Vagina (tissue), 2 donors: ENCODE results near the gene VAMP1. TPM values are rescaled to one million over a fixed set of nuclear protein-coding genes. Genes with fewer than 3 reads are reported as not detected.

ENCODE experiments used
- DNase-seq, 2 donors: peaks; one replicate each; pipeline ENCODE4 v3.0.0-alpha.2; 2017; ENCODE audit errors: extremely low spot score in 2 of 2
- H3K27ac ChIP-seq: fragments of 200-600 bp; sonication (generic); one replicate; pipeline ENCODE4 v1.5.1; 2019
- H3K27me3 ChIP-seq: fragments of 200-600 bp; sonication (generic); one replicate; pipeline ENCODE4 v1.5.1; 2019
- H3K36me3 ChIP-seq, 2 donors: fragments of 200-600 bp; sonication (generic); one replicate each; pipeline ENCODE4 v1.5.1; 2017 to 2019
- H3K4me1 ChIP-seq: fragments of 200-600 bp; sonication (generic); one replicate; pipeline ENCODE4 v1.5.1; 2019
- H3K4me3 ChIP-seq, 2 donors: fragments of 200-600 bp; sonication (generic); 1 replicate in 1 of 2; 2 replicates in 1 of 2; pipeline ENCODE4 v1.5.1; 2016 to 2019
- H3K9me3 ChIP-seq: fragments of 200-600 bp; sonication (generic); one replicate; pipeline ENCODE4 v1.5.1; 2019
- CTCF ChIP-seq, 3 experiments: fragments of 450-650 bp in 2 of 3; fragments of 200-600 bp in 1 of 3; sonication (generic) in 1 of 3; IDR thresholded peaks; one replicate each; pipeline ENCODE4 v1.5.1; 2017 to 2019; ENCODE audit warnings: antibody characterized with exemption in 3 of 3, mild to moderate bottlenecking in 2 of 3, moderate library complexity in 2 of 3
- POLR2A ChIP-seq, 2 donors: fragments of 450-650 bp; IDR thresholded peaks; one replicate each; pipeline ENCODE4 v1.6.1; 2017; ENCODE audit warnings: antibody characterized with exemption in 2 of 2, mild to moderate bottlenecking in 2 of 2, moderate library complexity in 2 of 2
- POLR2AphosphoS5 ChIP-seq, 2 donors: sonication (generic); formaldehyde crosslinking; IDR thresholded peaks; one replicate each; pipeline ENCODE4 v1.9.0; 2017; ENCODE audit warnings: antibody characterized with exemption in 2 of 2, mild to moderate bottlenecking in 2 of 2, low read depth in 1 of 2; ENCODE audit not compliant: insufficient read depth in 1 of 2
- intact Hi-C: fragments of 100-400 bp; cut with DNase I; formaldehyde crosslinking; loops from one replicate; pipeline ENCODE4 v1.15.1; 2023
- total RNA-seq: library from RNA; depleted of rRNA; stranded (reverse); fragments of >200 nt; gene quantifications from one replicate; pipeline ENCODE4 v1.2.3, GENCODE V29; 2016

Gene VAMP1
- total RNA-seq, 1 donor from 2014 or later: 12.5 TPM

GRCh38 chr12:6443361-6443983 lies 27.0 kb downstream of the VAMP1 start:
- Histone ChIP-seq H3K4me1 (no peaks in the 10 kb centered on the region), H3K9me3 (no peaks in the 10 kb centered on the region), H3K27me3 (no peaks in the 10 kb centered on the region), H3K36me3 (no peaks in the 10 kb centered on the region), H3K4me3 (no peak overlapping the region), H3K27ac (no peak overlapping the region)
- TF ChIP-seq CTCF (IDR thresholded peaks at IDR 0.05) (no peak), POLR2AphosphoS5 (IDR thresholded peaks at IDR 0.05; ENCODE audit: insufficient read depth in 1 of 2, low read depth in 1 of 2) (no peak), POLR2A (IDR thresholded peaks at IDR 0.05) (no peak)
- intact Hi-C loops: no loop called here
- no peak for DNase-seq

GRCh38 chr12:6442836-6443235 lies 27.6 kb downstream of the VAMP1 start:
- H3K27ac ChIP-seq: no peak overlapping the region
- no peaks in the 10 kb centered on the region for H3K9me3 ChIP-seq
- no peaks in the 10 kb centered on the region for H3K36me3 ChIP-seq
- intact Hi-C loops: no loop called here
- no peak overlapping the region for H3K4me3 ChIP-seq
- no peak for DNase-seq
- no peaks in the 10 kb centered on the region for H3K4me1 ChIP-seq
- H3K27me3 ChIP-seq: no peaks in the 10 kb centered on the region
- no peak for TF ChIP-seq POLR2A (IDR thresholded peaks at IDR 0.05)
- TF ChIP-seq CTCF (IDR thresholded peaks at IDR 0.05): no peak
- TF ChIP-seq POLR2AphosphoS5 (IDR thresholded peaks at IDR 0.05; ENCODE audit: insufficient read depth in 1 of 2, low read depth in 1 of 2): no peak

- TF ChIP-seq CTCF (IDR thresholded peaks at IDR 0.05) (no peak), POLR2AphosphoS5 (IDR thresholded peaks at IDR 0.05; ENCODE audit: insufficient read depth in 1 of 2, low read depth in 1 of 2) (no peak), POLR2A (IDR thresholded peaks at IDR 0.05) (no peak)
- intact Hi-C loops: no loop called here
These were observed 30.1 kb downstream of the VAMP1 start for GRCh38 chr12:6440391-6440790.

GRCh38 chr12:6438345-6438744 lies 32.1 kb downstream of the VAMP1 start:
- no peak for TF ChIP-seq POLR2AphosphoS5 (IDR thresholded peaks at IDR 0.05; ENCODE audit: insufficient read depth in 1 of 2, low read depth in 1 of 2)
- no peak for TF ChIP-seq CTCF (IDR thresholded peaks at IDR 0.05)
- TF ChIP-seq POLR2A (IDR thresholded peaks at IDR 0.05): no peak
- no peak overlapping the region for H3K4me3 ChIP-seq
- no peak overlapping the region for H3K27ac ChIP-seq
- no peak for DNase-seq
- no peaks in the 10 kb centered on the region for H3K36me3 ChIP-seq
- H3K27me3 ChIP-seq: no peaks in the 10 kb centered on the region
- no peaks in the 10 kb centered on the region for H3K4me1 ChIP-seq
- H3K9me3 ChIP-seq: no peaks in the 10 kb centered on the region
- intact Hi-C loops: no loop called here

More at GRCh38 chr12:6440391-6440790, 30.1 kb downstream of the VAMP1 start:
- Histone ChIP-seq H3K36me3 (no peaks in the 10 kb centered on the region), H3K27ac (no peak overlapping the region), H3K4me3 (no peak overlapping the region), H3K27me3 (no peaks in the 10 kb centered on the region), H3K4me1 (no peaks in the 10 kb centered on the region), H3K9me3 (no peaks in the 10 kb centered on the region)
- no peak for DNase-seq

- Histone ChIP-seq H3K4me1 (no peaks in the 10 kb centered on the region), H3K36me3 (no peaks in the 10 kb centered on the region), H3K9me3 (no peaks in the 10 kb centered on the region), H3K27ac (no peak overlapping the region), H3K27me3 (no peaks in the 10 kb centered on the region), H3K4me3 (no peak overlapping the region)
- intact Hi-C loops: no loop called here
- DNase-seq: no peak
- TF ChIP-seq POLR2AphosphoS5 (IDR thresholded peaks at IDR 0.05; ENCODE audit: insufficient read depth in 1 of 2, low read depth in 1 of 2): no peak
- no peak for TF ChIP-seq POLR2A (IDR thresholded peaks at IDR 0.05)
These were observed 32.9 kb downstream of the VAMP1 start for GRCh38 chr12:6437586-6437985.
